GM23248 (cell line): ENCODE measurements around the gene SPAG7.

Experiments
- EZH2 ChIP-seq: fragments of 200-600 bp; sonication (generic); IDR thresholded peaks from 2 replicates; pipeline ENCODE4 v1.6.1; 2018; ENCODE audit warnings: antibody characterized with exemption, mild to moderate bottlenecking; ENCODE audit not compliant: insufficient read depth, poor library complexity, severe bottlenecking
- EZH2phosphoT487 ChIP-seq: fragments of 200-600 bp; sonication (generic); IDR thresholded peaks from 2 replicates; pipeline ENCODE4 v1.6.1; 2018; ENCODE audit warnings: antibody characterized with exemption, moderate library complexity, mild to moderate bottlenecking, low read depth; ENCODE audit not compliant: insufficient read depth

GRCh38 chr17:4945944-4946280 is 21.7 kb downstream of the SPAG7 start:
- no peak for TF ChIP-seq EZH2phosphoT487
- no peak for TF ChIP-seq EZH2
